Fibroblast of mammary gland (primary cell): ENCODE measurements around the gene GPR55.

Source experiments
- DNase-seq: peaks from one replicate; pipeline ENCODE4 v3.0.0-alpha.2; 2010; ENCODE audit warnings: low read depth
- H3K4me3 ChIP-seq: 2 replicates; pipeline ENCODE4 v1.5.1; 2011; ENCODE audit warnings: low read depth, mild to moderate bottlenecking, low read length, moderate library complexity; ENCODE audit not compliant: control insufficient read depth
- CTCF ChIP-seq: conservative IDR thresholded peaks from 2 replicates; pipeline ENCODE4 v1.5.1; 2011; ENCODE audit warnings: low read depth, low read length, inconsistent platforms; ENCODE audit not compliant: control insufficient read depth, insufficient read depth

The GPR55 gene

GRCh38 chr2:230866756-230867523 lies 58.1 kb downstream of the GPR55 start:
- TF ChIP-seq CTCF = no peak
- DNase-seq = peak; percentile 7
- no peak overlapping the region for H3K4me3 ChIP-seq

- peak overlapping the region; percentile 55 for H3K4me3 ChIP-seq
- no peak for TF ChIP-seq CTCF
- DNase-seq = no peak
These were observed 59.0 kb downstream of the GPR55 start for GRCh38 chr2:230865766-230866755.

GRCh38 chr2:230865307-230865765 lies 59.7 kb downstream of the GPR55 start:
- H3K4me3 ChIP-seq = peak overlapping the region; percentile 55
- no peak for DNase-seq
- TF ChIP-seq CTCF = no peak

- TF ChIP-seq CTCF = peak; percentile 2
- peak; percentile 40 for DNase-seq
- peak within 1 kb of the TSS; percentile 55 for H3K4me3 ChIP-seq
These were observed 60.3 kb downstream of the GPR55 start, which contains the start of gene ITM2C for GRCh38 chr2:230864605-230865306. Gene ITM2C, plus strand, starts transcription at chr2:230864942. Its CDS starts 84 bp downstream, at chr2:230865026.

- DNase-seq = no peak
- H3K4me3 ChIP-seq = peak overlapping the region; percentile 35
- TF ChIP-seq CTCF = no peak
These were observed 60.9 kb downstream of the GPR55 start for GRCh38 chr2:230864122-230864604.
